A673 (cell line): Measurements from ENCODE around the gene HK2. TPM values are rescaled to one million over a fixed set of nuclear protein-coding genes. Genes with fewer than 3 reads are reported as not detected.

Source experiments
- BruUV-seq: library from RNA; stranded (reverse); fragments of 400-500 nt; replicated peaks from 2 replicates; lab custom pipeline; 2021; lab: Mats Ljungman, UMichigan
- CTCF ChIA-PET: fragments of 300-600 bp; sonication (Branson Sonifier 250); formaldehyde crosslinking; loops from one replicate; lab custom pipeline; 2022; ENCODE audit warnings: antibody characterized with exemption; lab: Charles Lee
- POLR2A ChIA-PET: fragments of 300-600 bp; sonication (Branson Sonifier 250); formaldehyde crosslinking; loops from one replicate; lab custom pipeline; 2022; ENCODE audit warnings: antibody characterized with exemption; ENCODE audit not compliant: low non-redundant PET; lab: Charles Lee
- DNase-seq: peaks from one replicate; pipeline ENCODE4 v3.0.0-alpha.2; 2015; ENCODE audit warnings: low spot score
- H3K27ac ChIP-seq: fragments of 200-600 bp; sonication (generic); 2 replicates; pipeline ENCODE4 v1.5.1; 2016; ENCODE audit warnings: mixed run types, low read depth, mild to moderate bottlenecking, mixed read lengths, antibody characterized with exemption, low read length; ENCODE audit not compliant: poor library complexity, severe bottlenecking
- H3K27me3 ChIP-seq: fragments of 200-600 bp; sonication (generic); replicated peaks from 2 replicates; pipeline ENCODE4 v1.6.1; 2017; ENCODE audit warnings: mixed run types, low read depth, mild to moderate bottlenecking, mixed read lengths, antibody characterized with exemption, low read length; ENCODE audit not compliant: insufficient read depth, poor library complexity
- H3K36me3 ChIP-seq: fragments of 200-600 bp; sonication (generic); 2 replicates; pipeline ENCODE4 v1.6.1; 2016; ENCODE audit warnings: mixed run types, mild to moderate bottlenecking, mixed read lengths, antibody characterized with exemption, low read length; ENCODE audit not compliant: insufficient read depth, poor library complexity, severe bottlenecking
- H3K4me1 ChIP-seq: fragments of 200-600 bp; sonication (generic); 2 replicates; pipeline ENCODE4 v1.6.1; 2017; ENCODE audit warnings: mixed run types, mild to moderate bottlenecking, mixed read lengths, antibody characterized with exemption, low read length; ENCODE audit not compliant: insufficient read depth, poor library complexity, severe bottlenecking
- H3K4me3 ChIP-seq: fragments of 200-600 bp; sonication (generic); 2 replicates; pipeline ENCODE4 v1.5.1; 2016; ENCODE audit warnings: low read depth, mixed run types, mild to moderate bottlenecking, mixed read lengths, low read length; ENCODE audit not compliant: poor library complexity, severe bottlenecking
- H3K9me3 ChIP-seq: fragments of 200-600 bp; sonication (generic); 2 replicates; pipeline ENCODE4 v1.6.1; 2016; ENCODE audit warnings: mixed run types, low read depth, mild to moderate bottlenecking, mixed read lengths, antibody characterized with exemption, low read length; ENCODE audit not compliant: poor library complexity, severe bottlenecking
- CTCF ChIP-seq: fragments of 300-800, 200-600 bp; sonication (generic); conservative IDR thresholded peaks from 2 replicates; pipeline ENCODE4 v1.5.1; 2017; ENCODE audit warnings: low read depth, mild to moderate bottlenecking, antibody characterized with exemption, low read length, moderate library complexity, mixed read lengths
- EZH2 ChIP-seq: fragments of 200-600 bp; sonication (generic); IDR thresholded peaks from 2 replicates; pipeline ENCODE4 v1.6.1; 2017; ENCODE audit warnings: borderline replicate concordance, low read depth, mild to moderate bottlenecking, mixed read lengths, antibody characterized with exemption, low read length; ENCODE audit not compliant: poor library complexity, severe bottlenecking
- intact Hi-C: fragments of 100-400 bp; cut with micrococcal nuclease; formaldehyde crosslinking; loops from one replicate; pipeline ENCODE4 v1.10.0; 2022; ENCODE audit not compliant: unreplicated experiment
- total RNA-seq: library from RNA; stranded (reverse); gene quantifications from 2 replicates; pipeline ENCODE4 v1.2.3, GENCODE V29; 2021

The HK2 gene
- total RNA-seq, 1 experiment from 2014 or later: 42.6 TPM

DNA sequence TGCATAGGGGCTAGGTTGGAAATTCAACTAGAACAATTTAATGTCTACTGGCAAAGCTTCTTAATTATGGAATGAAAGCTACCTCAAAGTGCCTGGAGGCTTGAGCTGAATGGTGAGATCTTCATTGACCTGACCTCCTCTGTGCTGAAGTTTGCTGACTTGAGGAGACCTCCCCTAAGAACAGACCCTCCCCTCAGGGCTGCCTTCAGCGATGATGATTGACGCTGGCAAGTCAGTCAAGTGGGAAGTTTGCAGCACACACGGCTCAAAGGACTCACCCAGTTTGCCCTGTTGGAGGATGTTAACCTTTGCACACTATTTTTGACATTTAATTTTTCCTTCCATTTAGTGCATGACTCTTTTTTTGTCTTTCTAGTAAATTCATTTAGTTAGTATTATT lies 107.4 kb downstream of the HK2 start:
- no peak overlapping the region for H3K4me3 ChIP-seq
- no peaks in the 10 kb centered on the region for H3K36me3 ChIP-seq
- ChIA-PET CTCF (no interaction called here), POLR2A (no interaction called here)
- no peak for TF ChIP-seq EZH2
- no peak for TF ChIP-seq CTCF
- no TSS peak for BruUV-seq
- H3K9me3 ChIP-seq: no peaks in the 10 kb centered on the region
- intact Hi-C loops: no loop called here
- no peak overlapping the region for H3K27ac ChIP-seq
- no peak for DNase-seq
- H3K27me3 ChIP-seq: no peaks in the 10 kb centered on the region
- no peaks in the 10 kb centered on the region for H3K4me1 ChIP-seq

GRCh38 chr2:74942263-74942662 lies 108.3 kb downstream of the HK2 start:
- no peaks in the 10 kb centered on the region for H3K36me3 ChIP-seq
- H3K4me3 ChIP-seq: no peak overlapping the region
- no peak for DNase-seq
- H3K4me1 ChIP-seq: no peaks in the 10 kb centered on the region
- ChIA-PET POLR2A (no interaction called here), CTCF (no interaction called here)
- BruUV-seq: no TSS peak
- no peak for TF ChIP-seq EZH2
- intact Hi-C loops: no loop called here
- no peak overlapping the region for H3K27ac ChIP-seq
- no peaks in the 10 kb centered on the region for H3K27me3 ChIP-seq
- H3K9me3 ChIP-seq: no peaks in the 10 kb centered on the region

Other genes with a start within 250 kb of the HK2 start
- gene M1AP, start 185.8 kb upstream of the HK2 start, total RNA-seq: not detected in 2 replicates
- 3.8 and 4.1 TPM in 2 replicates for gene SEMA4F, start 179.9 kb upstream of the HK2 start, total RNA-seq
- 60.6 and 63.4 TPM in 2 replicates for gene POLE4, start 124.5 kb downstream of the HK2 start, total RNA-seq